Measurements from ENCODE around the gene IQGAP1. TPM values are rescaled to one million over a fixed set of nuclear protein-coding genes. Genes with fewer than 3 reads are reported as not detected.

Gene IQGAP1
- total RNA-seq, 1 experiment from 2014 or later = 113 TPM

GRCh38 chr15:90471769-90472168 is 83.7 kb downstream of the IQGAP1 start (continued):
- TF ChIP-seq SIN3A (IDR thresholded peaks at IDR 0.05; ENCODE audit: low read depth) (no peak), SP1 (IDR thresholded peaks at IDR 0.05; ENCODE audit: low read depth) (no peak), YY1 (IDR thresholded peaks at IDR 0.05; ENCODE audit: extremely low read depth, insufficient replicate concordance, low read depth, low read length) (no peak)

- RAD21 ChIA-PET (ENCODE audit: low non-redundant PET in 1 of 2, low total read pairs in 2 of 2, uncharacterized antibody in 2 of 2, unreplicated experiment in 2 of 2) = interaction anchor here (1.3 to 1.6 kb wide), 2 partner anchors 159 kb away, joined by 4 to 5 read pairs; no protein-coding TSS in a partner anchor
- BruUV-seq (replicated peaks) = no TSS peak
- Histone ChIP-seq H3K9me3 (ENCODE audit: control insufficient read depth in 1 of 2, insufficient read depth in 1 of 2, low read depth in 1 of 2, low read length in 2 of 2) (no peaks in the 10 kb centered on the region), H3K4me3 (replicated peaks in 1 of 2; ENCODE audit: low read depth in 1 of 2, low read length in 2 of 2) (no peak overlapping the region), H3K27ac (ENCODE audit: low read depth, low read length) (peak overlapping the region; percentile 47), H3K79me2 (ENCODE audit: insufficient read depth, low read length) (no peaks in the 10 kb centered on the region), H3K4me2 (ENCODE audit: low read length) (peak overlapping the region; percentile 24; the same call in 1 of the 2 replicates), H3K27me3 (ENCODE audit: insufficient read depth, low read length) (no peaks in the 10 kb centered on the region), H3K36me3 (ENCODE audit: control insufficient read depth in 1 of 2, insufficient read depth in 2 of 2, low read length in 2 of 2) (peaks cover 14 to 27% of the 10 kb centered on the region in 2 experiments), H3K9me2 (ENCODE audit: insufficient read depth) (no peaks in the 10 kb centered on the region), H3K9ac (ENCODE audit: low read length) (no peak overlapping the region), H2AFZ (ENCODE audit: low read depth, low read length, poor library complexity, severe bottlenecking) (no peak overlapping the region), H3K4me1 (ENCODE audit: control insufficient read depth in 1 of 2, insufficient read depth in 2 of 2, low read length in 2 of 2) (peaks cover 22 to 28% of the 10 kb centered on the region in 2 experiments), H4K20me1 (ENCODE audit: insufficient read depth) (no peaks in the 10 kb centered on the region)
- peak; percentile 39 for ATAC-seq
- POLR2A ChIA-PET = no interaction called here
- peak; percentile 12 for DNase-seq (ENCODE audit: low read depth, low spot score)
- no peak for TF ChIP-seq EZH2phosphoT487 (IDR thresholded peaks at IDR 0.05; ENCODE audit: borderline replicate concordance)
- no peak for TF ChIP-seq RAD21 (IDR thresholded peaks at IDR 0.05; ENCODE audit: low read depth)
- peak; percentile 1; the same call in 1 of the 2 replicates for TF ChIP-seq SRF (IDR thresholded peaks at IDR 0.05; ENCODE audit: low read depth)
- no peak for TF ChIP-seq CBX3 (IDR thresholded peaks at IDR 0.05; ENCODE audit: low read depth)
- peak; percentile 31; the same call in 1 of the 2 replicates for TF ChIP-seq SP1 (IDR thresholded peaks at IDR 0.05; ENCODE audit: low read depth)
- no peak for TF ChIP-seq CEBPB (IDR thresholded peaks at IDR 0.05; ENCODE audit: low read depth)
- TF ChIP-seq ZBTB33 (IDR thresholded peaks at IDR 0.05; ENCODE audit: extremely low read depth, insufficient replicate concordance, low read length) = no peak
- TF ChIP-seq JUND (IDR thresholded peaks at IDR 0.05) = peak; percentile 26; the same call in 1 of the 2 replicates
- no peak for TF ChIP-seq FOSL1 (IDR thresholded peaks at IDR 0.05; ENCODE audit: low read depth)
- no peak for TF ChIP-seq CTCF (IDR thresholded peaks at IDR 0.05 in 2 of 3, conservative IDR thresholded peaks at IDR 0.05 in 1 of 3; ENCODE audit: borderline replicate concordance in 1 of 3, insufficient read depth in 1 of 3, low read depth in 2 of 3, low read length in 2 of 3)
- TF ChIP-seq EGR1 (IDR thresholded peaks at IDR 0.05; ENCODE audit: low read depth) = no peak
- CTCF ChIA-PET = interaction anchor here (0.9 to 5.2 kb wide), 5 partner anchors 117 to 414 kb away, joined by 3 to 57 read pairs (median 5); no protein-coding TSS in a partner anchor
- intact Hi-C loops (cut with micrococcal nuclease) = loop anchor here (5.0 kb wide), 1 partner anchor 57 kb away; no protein-coding TSS in a partner anchor
These were observed 90.9 kb downstream of the IQGAP1 start for GRCh38 chr15:90478846-90479481.
